ENCODE measurements around the gene LRRC63.

LRRC63 gene

DNA sequence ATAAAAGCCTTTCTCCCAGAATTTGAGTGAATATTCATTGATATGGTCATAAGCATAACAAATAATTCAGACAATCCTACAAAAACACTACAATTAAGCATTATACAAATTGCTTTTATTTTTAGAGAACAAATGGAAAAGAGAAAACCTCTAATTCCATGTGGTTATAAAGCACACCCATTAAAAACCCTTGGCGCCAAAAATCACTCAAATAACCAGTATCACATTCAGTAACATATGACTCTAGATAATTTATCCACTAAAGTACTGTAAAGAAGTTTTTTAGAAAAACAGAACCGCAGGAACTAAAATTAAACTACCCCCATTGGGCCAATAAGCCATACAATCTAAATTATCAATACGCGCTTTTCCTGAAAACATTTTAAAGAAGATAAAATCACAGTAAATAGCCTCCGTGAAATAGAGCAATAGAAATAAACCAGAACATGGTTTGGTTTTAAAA is 30.3 kb upstream of the LRRC63 start:
- TF ChIP-seq, protein P1, sequence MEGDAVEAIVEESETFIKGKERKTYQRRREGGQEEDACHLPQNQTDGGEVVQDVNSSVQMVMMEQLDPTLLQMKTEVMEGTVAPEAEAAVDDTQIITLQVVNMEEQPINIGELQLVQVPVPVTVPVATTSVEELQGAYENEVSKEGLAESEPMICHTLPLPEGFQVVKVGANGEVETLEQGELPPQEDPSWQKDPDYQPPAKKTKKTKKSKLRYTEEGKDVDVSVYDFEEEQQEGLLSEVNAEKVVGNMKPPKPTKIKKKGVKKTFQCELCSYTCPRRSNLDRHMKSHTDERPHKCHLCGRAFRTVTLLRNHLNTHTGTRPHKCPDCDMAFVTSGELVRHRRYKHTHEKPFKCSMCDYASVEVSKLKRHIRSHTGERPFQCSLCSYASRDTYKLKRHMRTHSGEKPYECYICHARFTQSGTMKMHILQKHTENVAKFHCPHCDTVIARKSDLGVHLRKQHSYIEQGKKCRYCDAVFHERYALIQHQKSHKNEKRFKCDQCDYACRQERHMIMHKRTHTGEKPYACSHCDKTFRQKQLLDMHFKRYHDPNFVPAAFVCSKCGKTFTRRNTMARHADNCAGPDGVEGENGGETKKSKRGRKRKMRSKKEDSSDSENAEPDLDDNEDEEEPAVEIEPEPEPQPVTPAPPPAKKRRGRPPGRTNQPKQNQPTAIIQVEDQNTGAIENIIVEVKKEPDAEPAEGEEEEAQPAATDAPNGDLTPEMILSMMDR (conservative IDR thresholded peaks at IDR 0.05; ENCODE audit: low read depth, low read length), result no peak
- no peak overlapping the region for H3K4me3 ChIP-seq (ENCODE audit: low read depth, low read length)
- no peak for DNase-seq (ENCODE audit: low read depth)

DNA sequence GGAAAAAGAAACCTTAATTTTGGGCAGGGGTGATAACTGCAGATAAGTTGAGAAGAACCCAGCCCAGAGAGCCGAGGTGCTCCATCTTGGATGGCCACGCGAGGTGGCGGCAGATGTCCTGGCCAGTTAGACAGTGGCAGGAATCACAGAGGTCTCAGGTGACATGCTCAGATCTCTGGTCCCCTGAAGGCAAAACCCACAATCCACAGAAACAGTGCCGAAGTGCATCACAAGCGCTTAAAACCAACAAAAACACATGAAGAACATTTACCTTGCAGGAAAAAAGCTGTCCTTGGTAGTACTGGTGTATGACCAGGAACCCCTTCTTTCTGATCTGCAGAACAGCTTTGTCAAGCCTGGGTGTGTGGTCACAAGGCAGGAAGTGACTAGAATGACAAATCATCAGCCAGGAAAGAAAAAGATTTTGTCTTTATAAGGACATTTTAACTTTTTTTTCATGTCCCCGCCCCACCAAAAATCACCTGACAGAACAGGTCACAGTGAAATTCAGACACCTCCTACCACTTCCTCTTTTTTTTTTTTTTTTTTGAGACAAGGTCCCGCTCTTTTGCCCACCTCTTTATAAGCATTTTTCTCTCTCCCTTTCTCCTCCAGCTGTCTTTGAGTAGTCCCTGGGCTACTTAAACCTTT is 29.8 kb upstream of the LRRC63 start, which contains the start of gene LCP1:
LCP1 (minus strand) TSS at position 338 of the 651 bp plus-strand sequence. CDS start 22,515 bp downstream, outside the sequence.
- H3K4me3 ChIP-seq (ENCODE audit: low read depth, low read length), result no peak within 1 kb of the TSS

DNA sequence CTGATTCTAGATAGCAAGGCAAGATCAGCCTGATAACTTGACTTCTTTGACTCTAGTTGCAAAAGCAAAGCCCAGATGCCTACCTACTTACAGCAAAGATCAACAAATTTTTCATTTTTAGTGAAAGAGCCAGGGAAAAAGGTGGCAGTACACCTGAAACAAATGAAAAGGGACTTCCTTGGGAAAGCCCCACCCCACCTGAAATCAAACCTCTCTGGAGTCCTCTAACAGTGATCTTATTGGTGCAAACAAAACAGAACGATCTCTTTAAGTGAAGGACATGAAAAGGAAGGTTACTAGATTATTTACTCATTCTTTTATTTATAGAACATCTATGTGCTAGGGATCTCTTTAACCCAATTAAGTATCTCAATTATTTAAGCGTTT is 29.2 kb upstream of the LRRC63 start:
- no peak overlapping the region for H3K4me3 ChIP-seq (ENCODE audit: low read depth, low read length)
- no peak for DNase-seq (ENCODE audit: low read depth)
- TF ChIP-seq, protein P1 (conservative IDR thresholded peaks at IDR 0.05; ENCODE audit: low read depth, low read length), result no peak

More for the DNA sequence above, 29.8 kb upstream of the LRRC63 start, which contains the start of gene LCP1:
- TF ChIP-seq, protein P1 (conservative IDR thresholded peaks at IDR 0.05; ENCODE audit: low read depth, low read length), result no peak
- no peak for DNase-seq (ENCODE audit: low read depth)

DNA sequence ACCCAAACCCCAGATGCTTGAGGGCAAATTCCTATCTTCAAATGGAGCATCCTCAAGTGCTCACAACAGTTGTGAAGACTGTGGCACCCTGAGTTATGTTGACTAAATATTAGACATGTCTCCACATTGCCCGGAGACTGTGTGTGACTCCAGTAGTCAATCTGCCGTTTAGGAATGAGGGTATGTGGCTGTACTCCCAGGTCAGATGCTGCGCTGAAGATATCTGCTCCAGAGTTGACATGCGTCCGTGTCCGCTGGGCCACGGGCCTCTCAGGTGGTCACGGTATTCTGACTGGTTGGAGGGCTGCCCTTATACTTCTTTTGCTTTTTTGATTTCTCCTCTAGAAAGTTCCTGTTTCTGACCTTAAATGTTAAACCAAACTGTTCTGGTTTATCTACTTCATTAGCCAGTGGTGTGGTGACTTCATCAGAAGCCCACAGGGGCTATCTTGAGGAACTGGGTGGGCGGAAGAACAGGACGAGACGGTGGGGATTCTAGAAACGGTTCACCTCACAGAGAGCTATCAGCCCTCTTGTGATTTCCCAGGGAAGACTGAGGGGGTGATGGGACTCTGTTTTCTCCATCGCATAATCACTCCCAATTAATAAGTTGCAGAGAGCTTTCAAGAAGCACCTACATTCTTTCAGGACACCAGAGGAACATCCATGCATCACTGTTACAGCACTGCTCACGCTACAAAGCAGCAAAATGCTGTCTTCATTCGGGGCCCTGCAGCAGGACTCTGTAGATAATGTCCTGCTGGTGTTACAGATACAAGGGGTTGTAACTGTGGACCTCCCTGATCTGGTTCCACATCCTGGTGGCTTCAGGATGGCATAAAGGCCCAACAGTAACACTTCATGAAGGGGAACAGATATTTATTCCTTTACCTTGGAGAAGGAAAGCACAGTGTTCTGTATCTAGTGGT is 28.4 kb upstream of the LRRC63 start:
- no peak overlapping the region for H3K4me3 ChIP-seq (ENCODE audit: low read depth, low read length)
- TF ChIP-seq, protein P1 (conservative IDR thresholded peaks at IDR 0.05; ENCODE audit: low read depth, low read length), result no peak
- DNase-seq (ENCODE audit: low read depth), result no peak

DNA sequence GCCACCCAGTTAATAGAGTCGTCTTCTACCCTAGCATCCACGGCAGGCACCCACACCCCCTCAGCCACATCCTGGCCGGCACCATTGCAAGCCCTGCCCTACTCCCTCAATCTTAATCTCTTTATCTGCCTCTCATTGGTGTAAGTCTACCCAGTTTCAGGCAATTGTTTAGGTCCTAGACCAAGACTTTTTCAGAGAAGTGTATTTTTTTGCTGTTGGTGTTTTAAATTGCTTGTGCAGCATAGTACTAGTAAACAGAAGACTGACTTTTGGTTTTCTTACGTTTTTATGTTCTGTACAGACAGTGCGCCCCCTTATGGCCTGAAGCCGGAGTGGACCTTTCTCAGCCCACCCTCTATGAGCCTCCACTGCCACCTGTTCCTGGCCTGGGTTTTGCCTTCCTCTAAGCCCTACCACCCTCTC is 27.4 kb upstream of the LRRC63 start:
- TF ChIP-seq, protein P1 (conservative IDR thresholded peaks at IDR 0.05; ENCODE audit: low read depth, low read length), result peak; percentile 70
- DNase-seq (ENCODE audit: low read depth), result peak; percentile 41
- H3K4me3 ChIP-seq (ENCODE audit: low read depth, low read length), result no peak overlapping the region

DNA sequence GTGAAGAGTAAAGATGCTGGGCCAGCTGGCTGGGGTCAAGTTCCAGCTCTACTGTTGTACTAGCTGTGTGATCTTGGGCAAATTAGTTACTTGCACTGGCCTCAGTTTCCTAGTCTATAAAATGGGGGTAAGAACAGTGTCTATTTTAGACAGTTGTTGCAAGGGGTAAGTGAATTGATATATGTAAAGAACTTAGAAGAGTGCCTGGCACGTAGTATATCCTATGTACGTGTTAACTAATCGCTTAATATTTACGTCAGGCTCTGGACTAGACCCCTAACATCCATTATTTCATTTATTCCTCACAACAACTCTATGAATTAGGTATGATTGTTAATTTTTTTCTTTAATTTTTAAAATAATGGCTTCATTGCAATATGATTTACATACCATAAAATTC is 26.1 kb upstream of the LRRC63 start:
- H3K4me3 ChIP-seq (ENCODE audit: low read depth, low read length), result no peak overlapping the region
- DNase-seq (ENCODE audit: low read depth), result no peak

More for the DNA sequence above, 26.1 kb upstream of the LRRC63 start:
- TF ChIP-seq, protein P1 (conservative IDR thresholded peaks at IDR 0.05; ENCODE audit: low read depth, low read length), result no peak

Data from choroid plexus epithelial cell (primary cell).